HG03575 (cell line): ENCODE data around the gene ZMYND8.

Experiments used
- ATAC-seq: cut with Tn5 transposase; IDR thresholded peaks from one replicate; pipeline ENCODE4 v1.9.1; 2021; ENCODE audit not compliant: unreplicated experiment, insufficient number of reproducible peaks, low FRiP score; ENCODE audit errors: extremely low read depth

Gene ZMYND8

GRCh38 chr20:47355489-47356219, 845 bp downstream of the ZMYND8 start:
- ATAC-seq = no peak

- ATAC-seq = no peak
These were observed 1.6 kb downstream of the ZMYND8 start for GRCh38 chr20:47354714-47355488.

GRCh38 chr20:47354464-47354713, 2.1 kb downstream of the ZMYND8 start:
- no peak for ATAC-seq

GRCh38 chr20:47353692-47354463, 2.6 kb downstream of the ZMYND8 start:
- no peak for ATAC-seq

GRCh38 chr20:47353239-47353691, 3.2 kb downstream of the ZMYND8 start:
- ATAC-seq = no peak

GRCh38 chr20:47352332-47353238, 3.9 kb downstream of the ZMYND8 start:
- ATAC-seq = no peak

GRCh38 chr20:47351643-47352331, 4.7 kb downstream of the ZMYND8 start:
- no peak for ATAC-seq

GRCh38 chr20:47350691-47351545, 5.6 kb downstream of the ZMYND8 start:
- ATAC-seq = no peak

GRCh38 chr20:47350181-47350550, 6.3 kb downstream of the ZMYND8 start:
- ATAC-seq = no peak

GRCh38 chr20:47349365-47350180, 6.9 kb downstream of the ZMYND8 start:
- no peak for ATAC-seq

- no peak for ATAC-seq
These were observed 7.9 kb downstream of the ZMYND8 start for GRCh38 chr20:47348539-47349142.

- ATAC-seq = no peak
These were observed 8.7 kb downstream of the ZMYND8 start for GRCh38 chr20:47347661-47348435.

GRCh38 chr20:47346172-47346571, 10.3 kb downstream of the ZMYND8 start:
- no peak for ATAC-seq

- no peak for ATAC-seq
These were observed 11.3 kb downstream of the ZMYND8 start for GRCh38 chr20:47345214-47345613.

- no peak for ATAC-seq
These were observed 13.5 kb downstream of the ZMYND8 start for GRCh38 chr20:47343007-47343472.
